Sigmoid colon (tissue), 4 donors: ENCODE data around the gene PRCD.

Source experiments
- CTCF ChIP-seq, 4 experiments: fragments of 450-650 bp in 3 of 4; fragments of 200-600 bp in 1 of 4; IDR thresholded peaks; one replicate each; pipeline ENCODE4 v1.5.1; 2016 to 2019; ENCODE audit warnings: antibody characterized with exemption in 4 of 4, mild to moderate bottlenecking in 3 of 4, moderate library complexity in 2 of 4
- EP300 ChIP-seq, 4 donors: sonication (generic); formaldehyde crosslinking; IDR thresholded peaks; one replicate each; pipeline ENCODE4 v1.6.1; 2017; ENCODE audit warnings: antibody characterized with exemption in 4 of 4
- POLR2A ChIP-seq, 2 donors: fragments of 450-650 bp; IDR thresholded peaks; one replicate each; pipeline ENCODE4 v1.6.1; 2016; ENCODE audit warnings: antibody characterized with exemption in 2 of 2, mild to moderate bottlenecking in 2 of 2, moderate library complexity in 2 of 2
- POLR2AphosphoS5 ChIP-seq, 4 donors: sonication (generic); formaldehyde crosslinking; IDR thresholded peaks; one replicate each; pipeline ENCODE4 v1.6.1; 2017; ENCODE audit warnings: antibody characterized with exemption in 4 of 4

- TF ChIP-seq POLR2A (IDR thresholded peaks at IDR 0.05) (no peak), CTCF (IDR thresholded peaks at IDR 0.05) (no peak), POLR2AphosphoS5 (IDR thresholded peaks at IDR 0.05) (peak in 1 of 4 donors; percentile 26), EP300 (IDR thresholded peaks at IDR 0.05) (no peak)
Measured at GRCh38 chr17:76502341-76503211, 37.3 kb upstream of the PRCD start.
